NCI-H2227 (cell line): ENCODE results near the gene SNF8.

Experiments used
- DNase-seq: peaks from one replicate; lab custom pipeline; 2025; ENCODE audit not compliant: unreplicated experiment; lab: John Stamatoyannopoulos, UW

The SNF8 gene

DNA sequence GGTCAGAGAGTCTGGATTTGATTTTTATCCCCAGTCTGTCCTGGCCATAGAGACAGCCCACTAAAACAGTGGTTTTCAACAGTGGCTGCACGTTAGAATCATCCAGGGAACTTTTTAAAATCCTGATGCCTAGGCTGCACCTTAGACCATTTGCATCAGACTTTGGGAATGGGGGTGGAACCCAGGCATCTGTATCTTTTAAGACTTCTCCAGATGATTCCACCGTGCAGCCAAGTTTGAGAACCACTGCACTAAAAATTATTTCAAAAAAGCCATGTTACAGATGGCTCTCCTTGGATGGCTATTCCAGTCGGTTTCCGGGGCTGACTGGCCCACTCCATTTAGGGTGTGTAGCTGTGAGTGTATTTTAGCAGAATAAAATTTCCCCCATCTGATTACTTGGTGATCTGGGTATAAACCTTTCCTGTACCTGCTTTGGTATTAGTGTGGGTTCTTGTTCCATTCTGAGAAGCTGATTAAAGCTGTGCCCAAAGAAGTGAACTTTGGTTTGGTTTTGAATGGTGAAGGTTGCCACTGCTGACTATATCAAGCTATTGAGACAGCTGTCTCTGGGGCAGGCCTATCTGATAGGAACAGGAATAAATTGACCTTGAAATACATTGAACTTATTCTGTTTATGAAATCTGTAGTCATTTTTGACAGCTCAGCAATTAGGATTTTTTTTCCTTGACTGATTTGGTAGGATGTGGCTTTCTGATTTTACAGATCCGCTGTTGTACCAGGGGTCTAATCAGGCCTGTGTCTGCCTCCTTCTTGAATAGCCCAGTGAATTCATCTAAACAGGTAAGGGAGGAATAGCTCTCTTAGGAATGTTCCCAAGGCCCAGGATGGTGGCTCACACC, 50.8 kb downstream of the SNF8 start:
- no peak for DNase-seq

DNA sequence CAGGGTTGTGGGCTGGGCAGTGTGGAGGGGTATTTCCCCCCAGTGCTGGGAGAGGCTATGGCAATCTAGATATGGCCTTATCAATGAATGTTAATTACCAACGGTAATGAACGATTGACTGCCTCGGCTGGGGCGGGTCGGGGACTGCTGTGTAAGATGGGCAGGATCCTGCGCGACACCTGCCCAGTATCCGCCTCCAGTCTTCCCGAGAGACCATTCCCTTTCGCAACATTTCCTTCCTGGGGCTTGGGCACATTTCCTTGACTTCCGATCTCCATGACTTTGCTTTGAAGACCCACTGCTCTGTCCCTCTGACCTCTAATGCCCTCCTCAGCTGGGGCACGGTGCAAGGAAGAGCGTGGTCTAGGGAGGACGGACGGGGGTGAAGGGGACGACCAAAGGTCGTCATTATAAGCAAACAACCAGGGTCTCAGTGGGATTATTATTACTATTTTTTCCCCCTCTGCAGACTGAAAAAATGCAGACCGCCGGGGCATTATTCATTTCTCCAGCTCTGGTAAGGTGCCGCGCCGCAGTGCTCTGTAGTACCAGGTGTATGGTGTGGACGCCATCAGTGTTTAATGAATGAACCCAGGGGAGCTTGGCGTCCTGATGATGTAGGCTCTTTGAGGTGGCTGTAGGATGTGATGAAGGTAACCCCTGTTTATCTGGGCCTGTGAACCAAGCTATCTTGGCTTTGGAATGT, 51.5 kb downstream of the SNF8 start:
- DNase-seq = peak; percentile 45

DNA sequence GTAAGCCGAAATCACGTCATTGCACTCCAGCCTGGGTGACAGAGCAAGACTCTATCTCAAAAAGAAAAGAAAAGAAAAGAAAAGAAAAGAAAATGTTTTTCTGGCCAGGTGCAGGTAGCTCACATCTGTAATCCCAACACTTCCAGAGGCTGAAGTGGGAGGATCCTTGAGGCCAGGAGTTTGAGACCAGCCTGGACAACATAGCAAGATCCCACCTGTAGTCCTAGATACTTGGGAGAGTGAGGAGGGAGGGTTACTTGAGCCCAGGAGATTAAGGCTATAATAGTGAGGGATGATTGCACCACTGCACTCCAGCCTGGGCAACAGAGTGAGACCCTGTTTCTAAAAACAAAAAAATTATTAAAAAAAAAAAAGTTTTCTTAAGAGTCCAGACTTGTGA, 54.6 kb downstream of the SNF8 start:
- no peak for DNase-seq

DNA sequence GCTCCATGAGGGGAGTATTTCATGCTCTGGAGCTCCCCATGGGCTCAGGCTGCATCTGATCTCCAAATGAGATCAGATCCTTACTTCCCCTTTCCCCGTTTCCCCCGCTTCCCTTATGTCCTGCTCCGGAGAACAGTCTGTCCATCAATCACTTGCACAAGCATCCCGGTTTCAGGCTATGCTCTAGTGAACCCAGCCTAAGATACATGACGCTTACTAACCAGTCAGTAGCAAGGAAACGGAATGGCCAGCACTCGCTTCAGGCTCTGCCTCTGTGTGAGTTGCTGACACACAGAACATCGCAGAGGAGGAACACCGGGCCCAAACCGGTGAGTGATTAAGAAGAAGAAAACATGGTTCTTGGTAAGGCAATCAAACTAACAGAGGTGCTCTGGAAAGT, 61.5 kb downstream of the SNF8 start:
- DNase-seq = no peak

DNA sequence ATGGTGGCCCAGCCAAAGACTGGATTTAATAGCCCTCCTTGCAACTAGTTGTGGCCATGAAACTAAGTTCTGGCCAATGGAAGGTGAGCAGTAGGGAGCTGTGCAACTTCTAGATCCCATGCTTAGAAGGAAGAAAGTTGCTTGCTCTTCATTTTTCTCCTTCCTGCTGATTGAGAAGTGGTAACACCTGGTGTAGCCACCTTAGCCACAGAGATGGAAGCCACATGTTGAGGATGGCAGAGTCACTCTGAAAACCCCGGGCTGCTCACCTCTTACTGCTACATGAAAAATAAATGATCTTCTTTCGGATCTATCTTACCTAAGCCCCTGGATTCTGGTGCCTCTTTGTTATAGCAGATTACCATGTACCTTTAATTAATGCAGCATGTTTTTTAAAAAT, 62.4 kb downstream of the SNF8 start:
- DNase-seq = no peak
